GM21717 (cell line): Measurements from ENCODE around the gene ATP13A2.

Experiments used
- ATAC-seq: cut with Tn5 transposase; IDR thresholded peaks from one replicate; pipeline ENCODE4 v1.9.1; 2021; ENCODE audit warnings: mild to moderate bottlenecking, moderate library complexity; ENCODE audit not compliant: unreplicated experiment

ATP13A2 gene

GRCh38 chr1:17032741-17033140 lies 21.0 kb upstream of the ATP13A2 start:
- no peak for ATAC-seq

GRCh38 chr1:17031436-17031835 lies 19.7 kb upstream of the ATP13A2 start:
- ATAC-seq = no peak

DNA sequence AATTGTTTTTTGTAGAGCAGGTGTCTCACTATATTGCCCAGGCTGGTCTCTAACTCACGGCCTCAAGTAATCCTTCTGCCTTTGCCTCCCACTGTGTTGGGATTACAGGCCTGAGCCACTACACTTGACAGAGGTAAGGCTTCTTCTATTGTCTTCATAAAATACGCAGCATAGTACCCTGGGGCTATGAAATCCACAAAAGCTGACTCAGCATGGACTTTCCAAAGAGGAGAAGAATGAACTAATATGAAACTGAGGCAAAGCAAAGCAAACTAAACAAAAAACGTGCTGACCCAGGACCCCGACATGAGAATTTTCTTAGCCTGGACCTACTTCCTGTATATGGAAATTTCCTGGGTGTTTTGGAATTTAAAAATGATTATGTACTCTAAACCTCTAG lies 18.5 kb upstream of the ATP13A2 start:
- no peak for ATAC-seq

GRCh38 chr1:17028662-17029188 lies 17.0 kb upstream of the ATP13A2 start:
- ATAC-seq = no peak

DNA sequence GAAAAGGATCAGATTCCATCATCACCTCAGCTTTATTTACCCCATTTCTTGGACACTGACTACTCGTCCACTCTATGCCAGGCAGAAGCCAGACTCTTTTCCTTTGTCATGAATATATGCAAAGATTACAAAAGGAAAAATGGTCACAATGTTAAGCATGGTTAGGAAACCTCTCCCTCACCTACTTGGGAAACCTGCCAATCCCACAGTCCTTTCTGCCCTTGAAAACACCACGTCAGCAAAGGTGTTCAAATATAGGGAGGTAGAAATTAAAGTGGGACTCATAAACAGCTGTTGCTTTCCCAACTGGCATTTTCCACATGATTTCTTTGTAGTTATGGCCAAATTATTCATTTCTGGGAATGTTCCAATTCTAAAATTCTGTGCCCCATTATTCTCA lies 16.2 kb upstream of the ATP13A2 start:
- ATAC-seq = no peak

GRCh38 chr1:17027403-17027802 lies 15.7 kb upstream of the ATP13A2 start:
- no peak for ATAC-seq

- no peak for ATAC-seq
Observed at GRCh38 chr1:17024721-17025120, 13.0 kb upstream of the ATP13A2 start.

DNA sequence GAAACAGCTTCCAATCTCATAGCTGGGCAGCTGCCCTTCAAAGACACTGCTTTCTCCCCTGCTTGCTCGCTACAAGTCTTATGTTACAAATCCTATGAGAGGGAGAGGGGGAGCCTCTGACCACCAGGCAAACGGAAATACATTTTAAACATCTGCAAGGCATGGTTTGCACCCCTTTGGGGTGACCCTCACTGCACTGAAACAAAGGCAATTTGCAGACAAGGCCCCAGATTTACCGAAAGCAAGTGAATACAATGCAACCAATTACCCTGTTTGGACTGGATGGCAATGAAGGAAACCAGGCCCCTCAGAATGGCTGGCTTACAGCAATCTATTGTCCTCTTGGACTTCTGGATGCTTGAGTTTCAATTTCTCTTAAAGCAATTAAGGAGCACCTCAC lies 11.8 kb upstream of the ATP13A2 start:
- no peak for ATAC-seq

DNA sequence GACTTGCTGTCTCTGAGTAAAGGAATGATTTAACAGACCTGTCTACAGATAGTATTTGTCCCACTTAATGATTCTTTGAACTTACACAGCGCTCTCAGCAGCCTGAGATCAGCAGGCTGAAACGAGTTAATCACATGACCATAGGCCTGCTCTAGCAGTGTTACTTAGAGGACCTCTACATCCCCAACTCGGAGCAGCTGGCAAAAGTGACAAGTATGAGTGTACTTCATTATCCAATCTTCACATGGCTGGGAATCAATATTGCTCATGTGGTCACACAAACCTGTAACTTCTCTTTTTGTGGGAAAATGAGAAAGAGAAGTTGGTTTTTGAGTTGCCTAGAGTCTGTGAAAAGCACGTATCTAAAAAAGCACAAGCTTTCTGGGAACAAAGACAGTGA lies 11.4 kb upstream of the ATP13A2 start:
- ATAC-seq = no peak

DNA sequence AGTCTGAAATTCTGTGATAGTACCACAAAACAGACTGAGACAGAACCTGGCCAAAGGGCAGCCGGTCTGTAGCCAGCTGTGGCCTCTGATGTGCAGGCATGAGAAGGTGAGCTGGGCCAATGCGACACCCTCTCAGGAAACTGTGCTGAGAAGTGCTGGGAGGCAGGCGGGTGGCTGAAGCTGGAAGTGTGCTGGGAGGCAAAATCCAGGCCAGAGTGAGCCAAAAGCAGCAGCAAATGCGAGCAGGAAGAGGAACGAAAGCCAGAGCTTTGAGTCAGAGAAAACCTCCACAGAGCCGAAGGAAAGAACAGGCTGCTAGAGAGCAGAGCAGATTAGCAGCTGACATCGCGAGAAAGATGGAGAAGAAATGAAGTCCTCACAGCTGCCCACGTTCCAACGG lies 10.2 kb upstream of the ATP13A2 start:
- no peak for ATAC-seq

GRCh38 chr1:17020502-17020901 lies 8.8 kb upstream of the ATP13A2 start:
- ATAC-seq = no peak

- ATAC-seq = no peak
Observed at GRCh38 chr1:17018849-17019248, 7.1 kb upstream of the ATP13A2 start.

DNA sequence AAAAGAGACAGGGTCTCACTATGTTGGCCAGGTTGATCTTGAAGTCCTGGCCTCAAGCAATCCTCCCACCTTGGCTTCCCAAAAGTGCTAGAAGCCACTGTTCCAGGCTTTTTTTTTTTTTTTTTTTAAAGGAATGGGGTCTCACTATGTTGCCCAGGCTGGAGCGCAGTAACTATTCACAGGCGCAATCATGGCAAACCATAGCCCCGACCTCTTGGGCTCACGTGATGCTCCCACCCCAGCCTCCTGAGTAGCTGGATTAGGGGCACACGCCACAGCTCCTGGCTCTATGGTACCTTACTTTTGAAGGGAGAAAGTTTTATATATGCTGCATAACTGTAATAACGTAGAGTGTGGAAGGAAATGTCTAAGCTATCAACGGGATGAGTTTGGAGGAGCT lies 5.7 kb upstream of the ATP13A2 start:
- ATAC-seq = no peak

- ATAC-seq = no peak
Observed at GRCh38 chr1:17016317-17016661, 4.6 kb upstream of the ATP13A2 start.

- ATAC-seq = no peak
Observed at GRCh38 chr1:17014671-17015567, 3.2 kb upstream of the ATP13A2 start.

DNA sequence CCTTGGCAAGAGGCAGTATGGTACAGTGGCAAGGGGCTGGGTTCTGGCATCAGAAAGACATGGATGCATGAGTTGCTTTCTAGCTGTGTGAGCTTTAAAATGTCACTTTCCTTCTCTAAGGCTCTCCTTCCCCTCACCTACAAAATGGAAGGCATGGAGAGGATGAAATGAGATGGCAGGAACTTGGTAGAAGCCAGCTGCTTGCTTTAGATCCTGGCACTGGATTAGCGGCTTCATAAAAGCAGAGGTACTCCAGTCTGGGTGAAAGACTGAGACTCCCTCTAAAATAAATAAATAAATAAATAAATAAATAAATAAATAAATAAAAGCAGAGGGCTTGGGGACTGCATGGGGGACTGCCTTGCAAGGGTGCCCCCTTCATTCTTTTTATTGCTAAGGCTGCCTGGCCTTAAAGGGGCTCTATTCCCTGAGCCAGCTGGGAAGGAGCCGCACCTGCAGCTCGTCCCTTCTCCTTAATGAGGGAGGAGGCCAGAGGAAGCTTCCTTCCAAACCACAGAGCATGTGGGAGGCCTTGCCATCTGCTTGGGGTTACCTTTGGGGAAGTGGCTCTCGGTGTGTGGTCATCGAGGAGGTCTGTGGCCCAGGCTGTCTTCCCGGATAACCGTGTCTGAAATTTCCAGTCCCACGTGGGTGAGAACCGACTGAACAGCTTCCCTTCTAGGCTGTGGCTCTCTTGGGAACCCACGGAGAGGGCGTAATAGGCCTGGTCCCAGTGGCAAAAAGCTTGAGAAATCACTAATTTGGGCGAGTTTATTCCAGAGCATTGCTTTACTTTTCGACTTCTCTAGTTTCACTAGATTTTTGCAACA lies 2.0 kb upstream of the ATP13A2 start:
- ATAC-seq = no peak

GRCh38 chr1:17012775-17013490 lies 1.2 kb upstream of the ATP13A2 start:
- ATAC-seq = no peak

- ATAC-seq = no peak
Observed at GRCh38 chr1:17011092-17011438, 663 bp downstream of the ATP13A2 start.

DNA sequence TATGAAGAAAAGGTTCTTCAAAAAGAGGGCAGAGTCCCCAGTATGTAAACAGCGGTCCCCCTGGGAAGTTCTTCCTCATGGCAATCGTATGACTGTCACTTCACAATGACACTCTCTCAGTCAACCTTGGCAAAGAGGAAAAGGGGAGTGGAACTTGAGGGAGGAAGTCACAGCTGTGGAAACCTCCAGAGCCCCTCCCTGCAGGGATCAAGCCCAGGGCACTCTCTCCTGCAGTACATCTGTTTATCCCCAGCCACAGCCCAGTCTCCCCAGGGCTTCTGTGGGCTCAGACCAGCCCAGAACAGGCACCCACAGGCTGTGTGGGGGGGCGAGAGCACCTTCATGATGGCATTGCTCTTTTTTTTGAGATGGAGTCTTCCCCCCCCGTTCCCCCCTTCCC lies 2.0 kb downstream of the ATP13A2 start:
- no peak for ATAC-seq

GRCh38 chr1:17008208-17008855 lies 3.4 kb downstream of the ATP13A2 start:
- no peak for ATAC-seq

DNA sequence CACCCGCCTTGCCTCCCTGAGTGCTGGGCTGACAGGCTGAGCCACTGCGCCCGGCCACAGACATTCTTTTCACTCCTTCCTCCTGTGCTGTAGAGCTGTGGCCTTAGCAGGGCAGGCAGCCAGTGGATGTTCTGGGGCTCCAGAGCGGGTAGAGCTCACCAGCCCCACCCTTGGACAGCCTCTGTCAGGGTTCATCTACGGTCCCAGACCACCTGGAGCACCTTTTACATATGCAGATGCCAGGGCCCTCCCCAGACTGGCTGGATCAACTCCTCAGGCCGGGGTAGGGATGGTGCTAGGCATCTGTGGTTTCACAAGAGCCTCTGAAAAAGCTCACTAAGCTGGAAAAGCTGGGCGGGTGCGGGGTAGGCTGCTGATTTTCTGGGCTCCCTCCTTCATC lies 4.6 kb downstream of the ATP13A2 start:
- ATAC-seq = no peak
